Lower lobe of right lung (tissue), 2 donors: ENCODE data around the gene NEK1. TPM values are rescaled to one million over a fixed set of nuclear protein-coding genes. Genes with fewer than 3 reads are reported as not detected.
A peak's percentile ranks its signal among the peaks of the same experiment; 100 is the strongest.

Experiments used
- ATAC-seq, 2 donors: fragments of 200-7000 bp; cut with Tn5 transposase; one replicate each; pipeline ENCODE4 v1.9.1; 2020 to 2022; ENCODE audit warnings: mild to moderate bottlenecking in 2 of 2, moderate library complexity in 2 of 2
- DNase-seq: peaks from one replicate; pipeline ENCODE4 v3.0.0-alpha.2; 2020
- H3K27ac ChIP-seq: fragments of 200-600 bp; one replicate; pipeline ENCODE4 v1.8.0; 2022
- H3K27me3 ChIP-seq: fragments of 200-600 bp; one replicate; pipeline ENCODE4 v1.8.0; 2022; ENCODE audit warnings: low read depth
- H3K36me3 ChIP-seq: fragments of 200-600 bp; one replicate; pipeline ENCODE4 v1.8.0; 2022; ENCODE audit warnings: mild to moderate bottlenecking
- H3K4me1 ChIP-seq: fragments of 200-600 bp; one replicate; pipeline ENCODE4 v1.8.0; 2022
- H3K4me3 ChIP-seq: fragments of 200-600 bp; one replicate; pipeline ENCODE4 v1.8.0; 2022; ENCODE audit warnings: mild to moderate bottlenecking
- H3K9me3 ChIP-seq: fragments of 200-600 bp; one replicate; pipeline ENCODE4 v1.8.0; 2022
- intact Hi-C: fragments of 100-400 bp; cut with DNase I; formaldehyde crosslinking; loops from one replicate; pipeline ENCODE4 v1.11.0; 2022
- total RNA-seq: library from RNA; stranded (reverse); fragmentation: NEBNext Ultra II Directional; extraction: Animal tissue kit (Norgen Biotek cat#: 25700); gene quantifications from one replicate; pipeline ENCODE4 v1.2.1, GENCODE V29; 2021
- TF ChIP-seq, protein P1 (sequence below): fragments of 200-600 bp; IDR thresholded peaks from one replicate; pipeline ENCODE4 v1.8.0; 2022; ENCODE audit warnings: antibody characterized with exemption, mild to moderate bottlenecking
- donor health status: DM: no; HTN: yes; CAD: no; lungs with severe emphysema.

NEK1 gene
- total RNA-seq, 1 donor from 2014 or later: 12.1 TPM

DNA sequence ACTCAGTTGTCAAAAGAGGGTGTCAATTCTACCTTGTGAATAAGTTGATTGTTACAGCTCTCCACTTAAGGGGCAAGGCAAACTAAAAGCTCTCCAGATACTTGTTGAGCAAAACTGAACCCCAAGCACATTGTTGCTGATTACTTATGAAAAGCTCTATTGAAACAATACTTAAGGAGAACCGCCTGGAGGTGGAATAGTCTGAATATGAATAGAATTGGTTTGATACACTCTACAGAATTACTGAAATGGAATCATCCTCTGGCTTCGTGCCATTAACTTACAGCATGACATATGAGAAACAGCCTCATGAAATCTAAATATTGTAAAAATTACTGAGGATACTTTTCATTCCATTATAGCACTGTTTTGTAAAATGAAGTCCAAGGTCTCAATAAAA, 214.6 kb downstream of the NEK1 start:
- H3K4me3 ChIP-seq: no peak overlapping the region
- DNase-seq: no peak
- H3K27ac ChIP-seq: no peak overlapping the region
- no peaks in the 10 kb centered on the region for H3K9me3 ChIP-seq
- H3K27me3 ChIP-seq: no peaks in the 10 kb centered on the region
- H3K36me3 ChIP-seq: no peaks in the 10 kb centered on the region
- intact Hi-C loops: no loop called here
- peak in 1 of 2 donors; percentile 29 for ATAC-seq
- TF ChIP-seq, protein P1, sequence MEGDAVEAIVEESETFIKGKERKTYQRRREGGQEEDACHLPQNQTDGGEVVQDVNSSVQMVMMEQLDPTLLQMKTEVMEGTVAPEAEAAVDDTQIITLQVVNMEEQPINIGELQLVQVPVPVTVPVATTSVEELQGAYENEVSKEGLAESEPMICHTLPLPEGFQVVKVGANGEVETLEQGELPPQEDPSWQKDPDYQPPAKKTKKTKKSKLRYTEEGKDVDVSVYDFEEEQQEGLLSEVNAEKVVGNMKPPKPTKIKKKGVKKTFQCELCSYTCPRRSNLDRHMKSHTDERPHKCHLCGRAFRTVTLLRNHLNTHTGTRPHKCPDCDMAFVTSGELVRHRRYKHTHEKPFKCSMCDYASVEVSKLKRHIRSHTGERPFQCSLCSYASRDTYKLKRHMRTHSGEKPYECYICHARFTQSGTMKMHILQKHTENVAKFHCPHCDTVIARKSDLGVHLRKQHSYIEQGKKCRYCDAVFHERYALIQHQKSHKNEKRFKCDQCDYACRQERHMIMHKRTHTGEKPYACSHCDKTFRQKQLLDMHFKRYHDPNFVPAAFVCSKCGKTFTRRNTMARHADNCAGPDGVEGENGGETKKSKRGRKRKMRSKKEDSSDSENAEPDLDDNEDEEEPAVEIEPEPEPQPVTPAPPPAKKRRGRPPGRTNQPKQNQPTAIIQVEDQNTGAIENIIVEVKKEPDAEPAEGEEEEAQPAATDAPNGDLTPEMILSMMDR: no peak
- no peaks in the 10 kb centered on the region for H3K4me1 ChIP-seq

DNA sequence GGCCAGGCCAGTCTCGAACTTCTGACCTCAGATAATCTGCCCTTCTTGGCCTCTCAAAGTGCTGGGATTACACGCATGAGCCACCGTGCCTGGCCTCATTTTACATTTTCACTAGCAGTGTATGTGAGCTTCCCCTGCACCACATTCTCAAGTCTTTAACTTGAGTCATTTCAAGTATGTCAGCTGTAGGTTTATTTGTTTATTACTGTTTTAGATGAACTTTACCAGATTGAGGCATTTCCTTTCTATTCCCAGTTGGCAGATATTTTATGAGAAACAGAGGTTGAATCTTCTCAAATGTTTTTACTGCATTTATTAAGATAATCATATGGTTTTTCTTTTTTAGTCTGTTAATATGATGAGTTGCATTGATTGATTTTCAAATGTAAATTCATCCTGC, 227.0 kb downstream of the NEK1 start:
- ATAC-seq (no peak), DNase-seq (no peak)
- no peak overlapping the region for H3K4me3 ChIP-seq
- H3K36me3 ChIP-seq: no peaks in the 10 kb centered on the region
- H3K27ac ChIP-seq: no peak overlapping the region
- intact Hi-C loops: no loop called here
- peaks cover 4% of the 10 kb centered on the region for H3K9me3 ChIP-seq
- TF ChIP-seq, protein P1: no peak
- H3K4me1 ChIP-seq: no peaks in the 10 kb centered on the region
- no peaks in the 10 kb centered on the region for H3K27me3 ChIP-seq

DNA sequence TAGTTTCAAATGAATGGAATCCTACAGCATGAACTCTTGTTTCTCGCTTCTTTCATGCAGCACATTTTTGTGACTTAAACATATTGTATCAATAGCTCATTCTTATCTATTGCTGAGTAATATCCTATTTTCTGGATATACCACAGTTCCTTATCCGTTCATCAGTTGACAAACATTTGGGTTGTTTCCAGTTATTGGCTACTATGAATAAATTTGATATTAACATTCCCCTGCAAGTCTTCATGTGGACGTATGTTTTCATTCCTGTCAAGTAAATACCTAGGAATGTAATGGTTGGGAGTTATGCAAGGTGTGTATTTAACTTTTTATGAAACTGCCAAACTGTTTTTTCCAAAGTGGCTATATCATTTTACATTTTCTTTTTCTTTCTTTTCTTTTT, 227.6 kb downstream of the NEK1 start:
- TF ChIP-seq, protein P1: no peak
- intact Hi-C loops: no loop called here
- no peak for DNase-seq
- Histone ChIP-seq H3K4me3 (no peak overlapping the region), H3K36me3 (no peaks in the 10 kb centered on the region), H3K4me1 (no peaks in the 10 kb centered on the region), H3K9me3 (peaks cover 4% of the 10 kb centered on the region), H3K27ac (no peak overlapping the region), H3K27me3 (no peaks in the 10 kb centered on the region)
- ATAC-seq: no peak

DNA sequence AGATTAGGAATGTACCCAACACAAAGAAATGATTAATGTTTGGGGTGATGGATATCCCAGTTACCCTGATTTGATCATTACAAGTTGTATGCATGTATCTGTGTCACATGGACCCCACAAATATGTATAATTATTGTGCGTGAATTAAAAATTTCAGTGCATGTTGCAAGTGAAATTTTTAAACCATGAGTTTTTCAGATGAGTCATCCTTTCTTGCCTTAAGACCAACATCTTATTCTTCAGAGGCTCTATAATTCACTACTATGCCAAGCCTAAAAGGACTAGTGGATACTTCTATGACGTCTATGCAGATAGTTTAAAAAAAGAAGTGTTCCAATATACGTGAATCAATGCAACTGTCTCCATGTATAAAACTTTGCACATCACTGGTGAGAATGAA, 228.7 kb downstream of the NEK1 start:
- Histone ChIP-seq H3K36me3 (no peaks in the 10 kb centered on the region), H3K9me3 (peaks cover 13% of the 10 kb centered on the region), H3K4me1 (no peaks in the 10 kb centered on the region), H3K27ac (no peak overlapping the region), H3K4me3 (no peak overlapping the region), H3K27me3 (no peaks in the 10 kb centered on the region)
- intact Hi-C loops: no loop called here
- TF ChIP-seq, protein P1: no peak
- DNase-seq (no peak), ATAC-seq (no peak)

DNA sequence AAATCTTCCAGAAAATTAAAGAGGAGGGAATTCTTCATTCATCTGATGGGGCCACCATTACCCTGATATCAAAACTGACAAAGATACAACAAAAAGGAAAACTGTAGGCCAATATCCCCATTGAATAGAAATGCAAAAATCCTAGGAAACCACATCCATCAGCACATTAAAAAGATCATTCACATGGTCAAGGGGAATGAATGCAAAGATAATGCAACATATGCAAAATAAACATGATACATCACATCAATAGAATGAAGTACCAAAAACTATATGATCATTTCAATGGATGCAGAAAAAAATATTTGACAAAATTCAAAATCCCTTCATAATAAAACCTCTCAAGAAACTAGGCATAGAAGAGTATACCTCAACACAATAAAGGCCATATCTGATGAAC, 232.7 kb downstream of the NEK1 start:
- DNase-seq: no peak
- Histone ChIP-seq H3K27me3 (no peaks in the 10 kb centered on the region), H3K4me1 (no peaks in the 10 kb centered on the region), H3K36me3 (no peaks in the 10 kb centered on the region), H3K9me3 (peaks cover 40% of the 10 kb centered on the region), H3K4me3 (no peak overlapping the region), H3K27ac (no peak overlapping the region)
- TF ChIP-seq, protein P1: no peak
- ATAC-seq: no peak
- intact Hi-C loops: no loop called here

DNA sequence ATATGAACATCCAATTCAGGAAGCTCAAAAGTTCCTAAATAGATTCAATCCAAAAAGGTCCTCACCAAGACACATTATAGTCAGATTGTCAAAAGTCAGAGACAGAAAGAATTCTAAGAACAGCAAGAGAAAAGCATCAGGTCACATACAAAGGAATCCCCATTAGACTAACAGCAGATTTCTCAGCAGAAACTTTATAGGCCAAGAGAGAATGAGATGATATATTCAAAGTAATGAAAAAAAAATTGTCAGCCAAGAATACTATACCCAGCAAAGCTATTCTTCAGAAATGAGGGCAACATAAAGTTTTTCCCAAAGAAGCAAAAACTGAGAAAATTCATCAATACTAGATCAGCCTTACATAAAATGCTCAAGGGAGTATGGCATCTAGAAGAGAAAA, 235.0 kb downstream of the NEK1 start:
- no peaks in the 10 kb centered on the region for H3K4me1 ChIP-seq
- no peak overlapping the region for H3K4me3 ChIP-seq
- DNase-seq (no peak), ATAC-seq (no peak)
- intact Hi-C loops: no loop called here
- TF ChIP-seq, protein P1: no peak
- H3K36me3 ChIP-seq: no peaks in the 10 kb centered on the region
- peaks cover 40% of the 10 kb centered on the region for H3K9me3 ChIP-seq
- no peaks in the 10 kb centered on the region for H3K27me3 ChIP-seq
- H3K27ac ChIP-seq: no peak overlapping the region
